Endothelial cell of umbilical vein (primary cell): Measurements from ENCODE around the gene NFATC2IP. TPM values are rescaled to one million over a fixed set of nuclear protein-coding genes. Genes with fewer than 3 reads are reported as not detected.
"Not testable (repeated sequence)": the region's sequence is repeated elsewhere in the genome, so short reads cannot be mapped to it uniquely, and the experiment has no call there.

Experiments used
- BruUV-seq: library from RNA; stranded (reverse); fragments of 400-500 nt; replicated peaks from 2 replicates; lab custom pipeline; 2021; lab: Mats Ljungman, UMichigan
- CTCF ChIA-PET: fragments of 300-600, 350-600 bp; sonication (Branson Sonifier 250); formaldehyde crosslinking; loops from one replicate; lab custom pipeline; 2021; ENCODE audit warnings: antibody characterized with exemption, inconsistent platforms; lab: Charles Lee
- POLR2A ChIA-PET: fragments of 300-600, 350-600 bp; sonication (Branson Sonifier 250); formaldehyde crosslinking; loops from one replicate; lab custom pipeline; 2021; ENCODE audit warnings: antibody characterized with exemption, inconsistent platforms; lab: Charles Lee
- DNase-seq: peaks from one replicate; pipeline ENCODE4 v3.0.0-alpha.2; 2011; ENCODE audit warnings: low read depth, low spot score
- FAIRE-seq: peaks from 2 replicates; lab custom pipeline; 2011; peaks lifted over from hg19 to GRCh38; lab: Jason Lieb, UNC
- H2AFZ ChIP-seq: 2 replicates; pipeline ENCODE4 v1.6.0; 2012; ENCODE audit warnings: low read depth, low read length, control low read depth, inconsistent platforms
- H3K27ac ChIP-seq: 2 replicates; pipeline ENCODE4 v1.5.1; 2011; ENCODE audit warnings: low read depth, mild to moderate bottlenecking, control low read depth, low read length, moderate library complexity; ENCODE audit not compliant: insufficient read depth
- H3K27me3 ChIP-seq, 2 experiments: 2 replicates each; pipeline versions ENCODE4 v1.6.0 to v1.6.1; 2011; ENCODE audit warnings: low read length in 2 of 2, mixed read lengths in 1 of 2; ENCODE audit not compliant: control insufficient read depth in 2 of 2, insufficient read depth in 2 of 2
- H3K36me3 ChIP-seq, 2 experiments: 2 replicates in 1 of 2; 3 replicates in 1 of 2; pipeline ENCODE4 v1.5.1; 2011; ENCODE audit warnings: low read length in 2 of 2, mild to moderate bottlenecking in 1 of 2, moderate library complexity in 1 of 2; ENCODE audit not compliant: control insufficient read depth in 2 of 2, insufficient read depth in 2 of 2; ENCODE audit errors: extremely low read depth in 1 of 2
- H3K4me1 ChIP-seq: 3 replicates; pipeline ENCODE4 v1.5.1; 2011; ENCODE audit warnings: mild to moderate bottlenecking, low read length; ENCODE audit not compliant: control insufficient read depth, insufficient read depth; ENCODE audit errors: extremely low read depth
- H3K4me2 ChIP-seq: 2 replicates; pipeline ENCODE4 v1.6.1; 2011; ENCODE audit warnings: low read length, control low read depth, mixed read lengths; ENCODE audit not compliant: insufficient read depth
- H3K4me3 ChIP-seq, 3 experiments: fragments of 200-600 bp in 1 of 3; sonication (generic), shearing (Covaris generic) in 1 of 3; replicated peaks in 1 of 3; 2 replicates each; pipeline ENCODE4 v1.5.1; 2011 to 2016; ENCODE audit warnings: control low read depth in 3 of 3, low read length in 3 of 3, mild to moderate bottlenecking in 2 of 3, inconsistent platforms in 1 of 3, low read depth in 1 of 3, moderate library complexity in 1 of 3; ENCODE audit not compliant: insufficient read depth in 1 of 3
- H3K79me2 ChIP-seq: 2 replicates; pipeline ENCODE4 v1.6.0; 2012; ENCODE audit warnings: low read length, inconsistent platforms; ENCODE audit not compliant: control insufficient read depth, insufficient read depth
- H3K9ac ChIP-seq: replicated peaks from 2 replicates; pipeline ENCODE3; 2011; ENCODE audit warnings: low read length, control low read depth; ENCODE audit not compliant: insufficient read depth; ENCODE audit errors: extremely low read depth
- H3K9me1 ChIP-seq: replicated peaks from 3 replicates; pipeline ENCODE4 v1.6.0; 2011; ENCODE audit warnings: mild to moderate bottlenecking, low read length; ENCODE audit not compliant: control insufficient read depth, insufficient read depth; ENCODE audit errors: extremely low read depth
- H3K9me3 ChIP-seq: replicated peaks from 2 replicates; pipeline ENCODE4 v1.5.1; 2012; ENCODE audit warnings: low read length, inconsistent platforms; ENCODE audit not compliant: control insufficient read depth, insufficient read depth
- H4K20me1 ChIP-seq: replicated peaks from 2 replicates; pipeline ENCODE3; 2011; ENCODE audit warnings: mild to moderate bottlenecking, low read length; ENCODE audit not compliant: control insufficient read depth, insufficient read depth; ENCODE audit errors: extremely low read depth
- EZH2 ChIP-seq: IDR thresholded peaks from 2 replicates; pipeline ENCODE4 v1.6.1; 2012; ENCODE audit warnings: borderline replicate concordance, low read depth, mild to moderate bottlenecking, moderate library complexity, low read length, inconsistent platforms; ENCODE audit not compliant: severe bottlenecking
- FOS ChIP-seq: IDR thresholded peaks from 2 replicates; pipeline ENCODE4 v1.6.1; 2011; ENCODE audit warnings: mild to moderate bottlenecking, low read length, moderate library complexity, borderline replicate concordance; ENCODE audit not compliant: insufficient read depth
- GATA2 ChIP-seq: IDR thresholded peaks from 2 replicates; pipeline ENCODE4 v1.7.0; 2011; ENCODE audit warnings: low read depth, mild to moderate bottlenecking, moderate library complexity, mixed read lengths, low read length; ENCODE audit not compliant: insufficient read length, insufficient read depth
- JUN ChIP-seq: IDR thresholded peaks from 2 replicates; pipeline ENCODE4 v1.6.1; 2011; ENCODE audit warnings: borderline replicate concordance, low read depth; ENCODE audit not compliant: insufficient read length, insufficient read depth
- MYC ChIP-seq: IDR thresholded peaks from one replicate; pipeline ENCODE4 v1.6.1; 2011; ENCODE audit warnings: mild to moderate bottlenecking, low read depth, low read length
- POLR2A ChIP-seq: IDR thresholded peaks from 2 replicates; pipeline ENCODE4 v1.6.1; 2012; ENCODE audit warnings: low read depth, mild to moderate bottlenecking, control low read depth, low read length
- POLR2AphosphoS5 ChIP-seq: IDR thresholded peaks from 2 replicates; pipeline ENCODE4 v1.6.1; 2012; ENCODE audit warnings: low read depth, mild to moderate bottlenecking, control low read depth, low read length, moderate library complexity; ENCODE audit not compliant: insufficient read depth
- dilution Hi-C: fragments of 300-500 bp; cut with MboI; formaldehyde crosslinking; loops from one replicate; pipeline ENCODE4 v1.15.0; 2019; ENCODE audit warnings: low sequenced_read_pairs; ENCODE audit not compliant: extremely low pct_ligation_motif_present
- intact Hi-C: fragments of 100-400 bp; cut with micrococcal nuclease; formaldehyde crosslinking; loops from one replicate; pipeline ENCODE4 v1.10.0; 2022
- polyA plus RNA-seq, 4 experiments: library from polyadenylated mRNA; depleted of rRNA in 3 of 4; stranded (reverse) in 3 of 4; unstranded in 1 of 4; fragments of >200 nt; gene quantifications; 2 replicates each; pipeline versions ENCODE4 v1.2.1 to v1.2.3, GENCODE V29; 2011 to 2012; ENCODE audit warnings: missing spikeins in 1 of 4
- total RNA-seq: library from RNA; stranded (reverse); gene quantifications from 2 replicates; pipeline ENCODE4 v1.2.3, GENCODE V29; 2021
- TF ChIP-seq, protein P1 (sequence below), 2 donors: IDR thresholded peaks; 1 replicate in 1 of 2; 2 replicates in 1 of 2; pipeline ENCODE4 v1.5.1; 2011; ENCODE audit warnings: low read length in 2 of 2, mild to moderate bottlenecking in 2 of 2, moderate library complexity in 2 of 2, control low read depth in 1 of 2, inconsistent platforms in 1 of 2, low read depth in 1 of 2; ENCODE audit not compliant: insufficient read depth in 1 of 2; ENCODE audit errors: extremely low read depth in 1 of 2
- TF ChIP-seq, protein P2 (sequence below): IDR thresholded peaks from 2 replicates; pipeline ENCODE4 v1.6.1; 2011; ENCODE audit not compliant: insufficient read depth, insufficient read length

The NFATC2IP gene
- total and polyA plus RNA-seq, 2 donors (not counting 3 experiments of a cell fraction or from before 2014, with no cell fraction given) = 64.1 to 69.6 TPM

DNA sequence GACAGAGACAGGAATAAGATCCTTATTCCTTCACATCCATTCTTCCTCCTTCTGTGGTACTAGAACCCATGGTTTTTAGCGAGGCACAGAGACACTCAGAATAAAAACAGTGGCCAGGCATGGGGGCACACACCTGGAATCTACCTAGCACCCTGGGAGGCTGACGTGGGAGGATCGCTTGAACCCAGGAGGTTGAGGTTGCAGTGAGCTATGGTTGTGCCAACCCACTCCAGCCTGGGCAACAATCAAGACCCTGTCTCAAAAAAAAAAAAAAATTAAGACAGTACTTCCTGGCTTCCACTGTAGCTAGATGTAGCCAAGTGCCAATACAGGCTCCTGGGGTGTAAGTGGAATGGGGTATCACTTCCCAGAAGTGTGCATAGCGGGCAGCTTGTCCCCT is 16.4 kb downstream of the NFATC2IP start:
- Histone ChIP-seq H3K4me1 (no peaks in the 10 kb centered on the region), H3K9me1 (no peaks in the 10 kb centered on the region), H3K9me3 (no peaks in the 10 kb centered on the region), H3K27ac (no peak overlapping the region), H4K20me1 (no peaks in the 10 kb centered on the region), H3K4me2 (no peak overlapping the region), H2AFZ (no peak overlapping the region), H3K9ac (no peak overlapping the region), H3K27me3 (no peaks in the 10 kb centered on the region), H3K79me2 (no peaks in the 10 kb centered on the region), H3K4me3 (no peak overlapping the region), H3K36me3 (peaks cover 4 to 17% of the 10 kb centered on the region in 2 experiments)
- dilution Hi-C loops = no loop called here
- TF ChIP-seq POLR2AphosphoS5 (no peak), MYC (no peak), JUN (no peak), GATA2 (no peak), EZH2 (no peak), POLR2A (no peak), FOS (no peak)
- TF ChIP-seq, protein P1, sequence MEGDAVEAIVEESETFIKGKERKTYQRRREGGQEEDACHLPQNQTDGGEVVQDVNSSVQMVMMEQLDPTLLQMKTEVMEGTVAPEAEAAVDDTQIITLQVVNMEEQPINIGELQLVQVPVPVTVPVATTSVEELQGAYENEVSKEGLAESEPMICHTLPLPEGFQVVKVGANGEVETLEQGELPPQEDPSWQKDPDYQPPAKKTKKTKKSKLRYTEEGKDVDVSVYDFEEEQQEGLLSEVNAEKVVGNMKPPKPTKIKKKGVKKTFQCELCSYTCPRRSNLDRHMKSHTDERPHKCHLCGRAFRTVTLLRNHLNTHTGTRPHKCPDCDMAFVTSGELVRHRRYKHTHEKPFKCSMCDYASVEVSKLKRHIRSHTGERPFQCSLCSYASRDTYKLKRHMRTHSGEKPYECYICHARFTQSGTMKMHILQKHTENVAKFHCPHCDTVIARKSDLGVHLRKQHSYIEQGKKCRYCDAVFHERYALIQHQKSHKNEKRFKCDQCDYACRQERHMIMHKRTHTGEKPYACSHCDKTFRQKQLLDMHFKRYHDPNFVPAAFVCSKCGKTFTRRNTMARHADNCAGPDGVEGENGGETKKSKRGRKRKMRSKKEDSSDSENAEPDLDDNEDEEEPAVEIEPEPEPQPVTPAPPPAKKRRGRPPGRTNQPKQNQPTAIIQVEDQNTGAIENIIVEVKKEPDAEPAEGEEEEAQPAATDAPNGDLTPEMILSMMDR (IDR thresholded peaks at IDR 0.05; ENCODE audit: extremely low read depth in 1 of 2, insufficient read depth in 1 of 2, low read depth in 1 of 2, low read length in 2 of 2) = no peak
- TF ChIP-seq, protein P2, sequence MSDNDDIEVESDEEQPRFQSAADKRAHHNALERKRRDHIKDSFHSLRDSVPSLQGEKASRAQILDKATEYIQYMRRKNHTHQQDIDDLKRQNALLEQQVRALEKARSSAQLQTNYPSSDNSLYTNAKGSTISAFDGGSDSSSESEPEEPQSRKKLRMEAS = no peak
- ChIA-PET CTCF (no interaction called here), POLR2A (no interaction called here)
- BruUV-seq = no TSS peak
- FAIRE-seq = no peak
- no peak for DNase-seq
- intact Hi-C loops = no loop called here

DNA sequence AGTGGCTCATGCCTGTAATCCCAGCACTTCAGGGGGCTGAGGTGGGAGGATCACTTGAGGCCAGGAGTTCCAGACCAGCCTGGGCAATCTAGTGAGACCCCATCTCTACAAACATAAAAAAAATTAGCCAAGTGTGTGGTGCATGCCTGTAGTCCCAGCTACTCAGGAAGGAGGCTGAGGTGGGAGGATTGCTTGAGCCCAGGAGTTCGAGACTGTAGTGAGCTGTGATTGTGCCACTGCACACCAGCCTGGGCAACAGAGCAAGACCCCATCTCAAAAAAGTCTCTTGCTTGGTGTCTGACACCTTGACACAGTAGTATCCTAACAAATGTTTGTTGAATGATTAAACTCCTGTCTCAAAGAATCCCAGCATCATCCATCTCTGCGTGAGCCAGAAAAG is 19.0 kb downstream of the NFATC2IP start:
- DNase-seq, CTCF ChIA-PET, H3K9ac ChIP-seq: not testable (repeated sequence)

More for the DNA sequence above, 19.0 kb downstream of the NFATC2IP start:
- BruUV-seq, dilution Hi-C loops, H3K27me3 ChIP-seq, H3K36me3 ChIP-seq, H3K4me1 ChIP-seq, H4K20me1 ChIP-seq, H3K9me3 ChIP-seq, FAIRE-seq, H3K27ac ChIP-seq, H3K9me1 ChIP-seq, H3K4me3 ChIP-seq, H3K4me2 ChIP-seq, intact Hi-C loops, H2AFZ ChIP-seq, H3K79me2 ChIP-seq: not testable (repeated sequence)
- POLR2A ChIA-PET = interaction anchor here (0.7 kb wide), 1 partner anchor 1034 kb away, joined by 3 read pairs; no protein-coding TSS in a partner anchor
